ENCODE data around the gene SIK3. TPM values are rescaled to one million over a fixed set of nuclear protein-coding genes. Genes with fewer than 3 reads are reported as not detected.
"Not testable (repeated sequence)": the region's sequence is repeated elsewhere in the genome, so short reads cannot be mapped to it uniquely, and the experiment has no call there.

SIK3 gene
- total RNA-seq, 1 donor from 2014 or later, result 68.9 TPM

DNA sequence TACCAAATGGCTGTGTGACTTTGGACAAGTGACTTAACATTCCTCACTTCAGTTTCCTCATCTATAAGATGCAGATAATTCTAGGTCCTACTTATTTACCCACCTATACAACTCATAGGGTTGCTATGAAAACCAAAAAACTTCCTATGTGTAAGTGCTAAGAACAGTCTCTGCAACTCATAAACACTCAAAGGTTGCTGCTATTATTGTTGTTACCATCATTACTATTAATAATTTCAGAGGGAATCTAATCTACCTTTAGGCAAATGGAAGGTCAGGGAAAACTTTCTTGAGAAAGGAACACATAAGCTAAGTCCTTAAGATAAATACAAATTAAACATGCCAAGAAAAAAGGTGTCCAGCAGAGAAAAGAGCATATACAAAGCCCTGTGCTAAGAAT lies 40.5 kb downstream of the SIK3 start:
- intact Hi-C loops (cut with DNase I), result no loop called here
- DNase-seq (ENCODE audit: low spot score) (no peak), ATAC-seq (no peak)

DNA sequence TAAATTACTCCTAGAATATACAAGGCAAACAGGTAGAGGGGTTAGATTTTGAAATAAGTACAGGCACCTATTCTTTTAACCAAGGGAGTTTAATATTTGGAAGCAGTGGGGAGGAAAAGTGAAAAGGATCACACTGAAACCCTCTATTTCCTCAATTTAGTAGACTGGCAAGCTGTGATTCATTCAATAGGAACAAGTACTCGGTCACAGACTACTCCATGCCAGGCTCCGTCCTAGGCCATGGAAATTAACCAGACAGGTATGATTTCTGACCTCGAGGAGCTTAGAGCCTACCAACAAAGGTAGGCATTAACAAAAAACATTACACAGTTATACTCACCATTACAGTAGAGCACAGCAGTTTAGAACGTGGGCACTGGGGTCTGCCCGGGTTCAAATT lies 40.9 kb downstream of the SIK3 start:
- DNase-seq (ENCODE audit: low spot score) (no peak), ATAC-seq (no peak)
- intact Hi-C loops (cut with DNase I), result no loop called here

DNA sequence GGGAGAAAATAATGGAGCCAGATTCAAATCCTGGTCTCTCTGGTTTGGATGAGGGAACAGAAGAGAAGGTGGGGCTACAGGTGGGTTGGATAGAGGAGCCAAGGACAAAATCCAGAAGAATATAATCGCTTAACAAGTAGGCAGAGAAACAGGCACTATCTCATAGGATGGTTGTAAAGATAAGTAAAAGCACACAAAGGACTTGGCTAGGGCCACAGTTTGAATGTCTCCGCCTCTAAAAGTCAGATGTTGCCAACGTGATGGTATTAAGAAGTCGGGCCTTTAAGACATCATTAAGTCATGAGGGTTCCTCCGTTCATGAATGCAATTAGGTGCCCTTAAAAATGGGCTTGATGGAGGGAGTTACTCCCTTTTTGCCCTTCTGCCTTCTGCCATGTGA lies 42.8 kb downstream of the SIK3 start:
- intact Hi-C loops (cut with DNase I), result no loop called here
- DNase-seq (ENCODE audit: low spot score) (no peak), ATAC-seq (no peak)

DNA sequence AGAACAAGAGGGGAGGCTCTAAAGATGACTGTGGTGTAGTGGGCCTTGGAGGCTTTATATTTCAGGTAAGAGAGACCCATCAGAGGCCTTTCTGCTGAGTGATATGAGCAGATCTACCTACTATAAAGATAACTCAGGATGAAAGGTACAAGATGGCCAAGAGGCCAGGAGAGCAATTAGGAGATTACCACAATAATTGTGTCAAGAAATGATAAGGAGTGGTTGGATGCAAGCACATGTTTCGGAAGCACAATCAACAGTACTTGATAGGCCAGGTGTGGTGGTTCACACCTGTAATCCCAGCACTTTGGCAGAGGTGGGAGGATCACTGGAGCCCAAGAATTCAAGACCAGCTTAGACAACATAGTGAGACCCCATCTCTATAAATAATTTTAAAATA lies 43.8 kb downstream of the SIK3 start:
- intact Hi-C loops (cut with DNase I), result no loop called here
- DNase-seq (ENCODE audit: low spot score) (no peak), ATAC-seq (no peak)

DNA sequence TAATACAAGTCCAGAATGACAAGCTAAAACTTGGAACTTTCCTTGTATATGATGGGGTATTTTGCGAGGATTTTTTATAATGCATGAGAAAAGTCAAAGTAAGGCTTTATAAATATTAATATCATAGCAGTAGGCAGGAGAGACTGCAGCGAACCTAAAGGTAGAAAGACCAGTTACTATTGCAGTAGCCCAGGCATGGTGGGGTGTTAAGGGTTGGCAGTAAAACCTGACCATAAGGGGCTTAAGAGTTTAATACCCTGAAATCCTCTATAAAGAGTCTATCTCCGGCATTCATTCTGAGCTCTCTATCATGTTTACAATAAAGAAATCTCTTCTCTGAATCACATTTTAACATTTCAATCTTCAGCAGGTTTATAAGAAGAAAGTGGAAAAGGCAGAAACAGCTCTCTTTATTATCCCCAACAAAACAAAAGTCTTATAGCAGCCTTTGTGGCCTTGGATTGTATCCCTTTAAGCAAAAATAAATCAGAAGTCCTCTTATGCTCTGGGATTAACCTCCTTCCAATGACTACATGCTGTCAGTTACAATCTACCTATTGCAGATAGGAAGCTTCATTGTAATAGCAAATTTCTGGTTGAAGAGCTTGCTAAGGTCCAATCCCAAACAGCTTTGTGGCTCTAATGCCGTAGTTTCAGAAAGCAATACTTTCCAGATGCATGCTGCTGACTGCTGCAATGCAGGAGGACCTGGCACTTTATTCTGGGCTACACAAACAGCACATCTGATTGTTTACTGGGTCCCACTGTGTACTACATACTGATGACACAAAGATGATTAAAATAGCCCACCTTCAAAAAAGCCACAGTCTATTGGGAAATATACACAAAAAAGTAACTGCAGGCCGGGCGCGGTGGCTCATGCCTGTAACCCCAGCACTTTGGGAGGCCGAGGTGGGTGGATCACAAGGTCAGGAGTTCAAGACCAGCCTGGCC lies 45.8 kb downstream of the SIK3 start:
- no peak for ATAC-seq
- intact Hi-C loops (cut with DNase I), result no loop called here
- DNase-seq (ENCODE audit: low spot score), result no peak

DNA sequence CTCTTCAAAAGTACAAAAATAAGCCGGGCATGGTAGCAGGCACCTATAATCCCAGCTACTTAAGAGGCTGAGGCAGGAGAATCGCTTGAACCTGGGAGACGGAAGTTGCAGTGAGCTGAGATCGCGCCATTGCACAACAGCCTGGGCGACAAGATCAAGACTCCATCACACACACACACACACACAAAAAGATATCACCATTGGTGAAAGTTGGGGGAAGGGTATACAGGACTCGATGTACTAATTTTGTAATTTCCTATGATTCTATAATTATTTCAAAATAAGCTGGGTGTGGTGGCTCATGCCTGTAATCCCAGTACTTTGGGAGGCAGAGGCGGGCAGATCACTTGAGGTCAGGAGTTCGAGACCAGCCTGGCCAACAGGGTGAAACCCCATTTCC lies 48.1 kb downstream of the SIK3 start:
- DNase-seq (ENCODE audit: low spot score); ATAC-seq; intact Hi-C loops (cut with DNase I): not testable (repeated sequence)

DNA sequence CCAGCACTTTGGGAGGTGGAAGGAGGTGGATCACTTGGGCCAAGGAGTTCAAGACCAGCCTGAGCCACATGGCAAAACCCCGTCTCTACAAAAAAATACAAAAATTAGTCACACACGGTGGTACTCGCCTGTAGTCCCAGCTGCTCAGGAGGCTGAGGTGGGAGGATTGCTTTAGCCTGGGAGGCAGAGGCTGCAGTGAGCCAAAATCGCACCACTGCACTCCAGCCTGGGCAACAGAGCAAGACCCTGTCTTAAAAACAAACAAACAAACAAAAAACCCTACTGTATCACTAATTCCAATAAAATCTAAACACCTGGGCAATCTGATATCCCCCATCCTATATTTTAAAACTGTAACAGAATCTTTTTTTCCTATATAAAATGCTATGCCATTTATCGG lies 51.6 kb downstream of the SIK3 start:
- intact Hi-C loops (cut with DNase I); ATAC-seq; DNase-seq (ENCODE audit: low spot score): not testable (repeated sequence)

DNA sequence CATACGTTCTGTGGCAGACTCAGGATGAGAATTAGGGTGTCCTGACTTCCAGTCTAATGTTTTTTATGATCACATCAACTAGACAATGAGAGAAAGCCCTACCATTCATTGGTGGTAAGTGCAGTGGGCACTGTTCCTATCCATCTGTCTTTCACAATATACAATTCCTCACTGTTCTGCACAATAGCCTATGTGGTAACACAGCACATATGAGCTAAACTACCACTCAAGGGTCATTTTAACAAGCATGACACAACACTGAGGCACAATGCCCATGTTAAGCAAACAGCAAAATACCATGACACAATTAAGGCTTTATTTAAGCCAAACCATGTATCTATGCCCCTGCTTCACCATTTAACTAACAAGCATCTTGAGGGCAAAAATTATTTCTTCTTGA lies 52.3 kb downstream of the SIK3 start:
- no peak for DNase-seq (ENCODE audit: low spot score)
- ATAC-seq, result peak; percentile 85
- intact Hi-C loops (cut with DNase I), result no loop called here

DNA sequence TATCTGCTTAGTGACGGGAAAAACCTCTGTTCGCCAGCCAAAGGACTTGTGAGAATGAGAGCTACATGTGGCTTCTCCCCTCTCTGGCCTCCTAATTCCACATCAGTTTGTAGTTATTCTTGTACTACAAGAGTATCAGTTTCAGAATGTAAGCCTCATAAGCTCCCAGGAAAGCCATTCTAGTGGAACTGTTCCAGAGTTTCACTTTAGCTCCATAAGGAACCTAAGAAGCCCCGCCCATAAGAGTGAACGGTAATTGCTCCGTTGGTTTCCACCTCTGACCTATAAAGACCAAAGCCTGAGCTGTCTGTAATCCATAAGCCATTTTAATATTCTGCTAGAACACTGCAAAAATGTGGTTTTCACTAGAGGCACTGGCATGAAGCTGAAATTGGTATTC lies 53.0 kb downstream of the SIK3 start:
- ATAC-seq (peak; percentile 27), DNase-seq (ENCODE audit: low spot score) (no peak)
- intact Hi-C loops (cut with DNase I), result no loop called here

DNA sequence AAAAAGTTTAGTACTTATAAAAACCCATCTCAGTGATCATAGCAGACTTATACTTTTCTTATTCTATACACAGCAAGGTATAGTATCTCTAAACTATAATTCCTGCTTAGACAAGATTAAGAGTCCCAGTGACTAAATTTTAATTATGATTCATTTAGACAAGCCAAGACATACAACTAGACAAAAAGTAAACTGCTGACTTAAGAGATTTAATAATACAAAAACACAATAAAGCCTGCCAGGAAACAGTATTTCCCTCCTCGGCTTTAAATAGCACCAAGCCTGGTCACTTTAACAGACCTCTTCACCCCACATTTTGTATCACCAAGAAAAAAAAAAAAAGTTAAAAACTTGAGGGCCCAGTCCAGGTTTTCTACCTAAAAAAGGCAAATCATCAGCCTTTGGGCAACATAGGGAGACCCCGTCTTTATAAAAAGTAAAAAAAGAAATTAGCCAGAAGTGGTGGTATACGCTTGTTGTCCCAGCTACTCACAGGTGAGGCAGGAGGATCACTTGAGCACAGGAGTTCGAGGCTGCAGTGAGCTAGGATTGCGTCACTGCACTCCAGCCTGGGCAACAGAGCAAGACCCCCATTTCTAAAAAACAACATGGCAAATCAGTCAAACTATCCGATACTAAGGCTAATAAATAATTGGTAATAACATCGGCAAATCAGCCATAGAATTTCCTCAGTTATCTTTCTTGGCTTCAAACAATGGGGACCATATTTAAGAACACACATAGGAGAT lies 53.8 kb downstream of the SIK3 start:
- intact Hi-C loops (cut with DNase I), result no loop called here
- no peak for DNase-seq (ENCODE audit: low spot score)
- ATAC-seq, result no peak

DNA sequence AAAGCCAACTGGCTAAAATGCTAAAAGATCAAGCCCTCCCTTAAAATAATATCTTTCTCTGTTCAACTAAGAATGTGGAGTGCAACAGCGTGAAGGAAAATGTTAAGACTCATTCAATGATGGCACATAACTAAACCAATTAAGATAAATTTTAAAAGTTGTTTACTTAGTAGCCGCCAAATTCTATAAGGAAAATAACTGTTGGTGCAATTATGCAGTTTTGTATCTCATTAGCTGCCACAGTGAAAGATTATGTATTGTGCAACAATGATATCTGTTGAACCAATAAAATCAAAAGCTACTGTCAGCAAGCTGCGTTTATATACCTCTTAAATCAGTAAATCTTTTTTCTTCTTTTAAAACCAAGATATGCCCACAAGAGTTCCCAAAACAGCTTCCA lies 55.5 kb downstream of the SIK3 start:
- no peak for ATAC-seq
- intact Hi-C loops (cut with DNase I), result no loop called here
- no peak for DNase-seq (ENCODE audit: low spot score)

DNA sequence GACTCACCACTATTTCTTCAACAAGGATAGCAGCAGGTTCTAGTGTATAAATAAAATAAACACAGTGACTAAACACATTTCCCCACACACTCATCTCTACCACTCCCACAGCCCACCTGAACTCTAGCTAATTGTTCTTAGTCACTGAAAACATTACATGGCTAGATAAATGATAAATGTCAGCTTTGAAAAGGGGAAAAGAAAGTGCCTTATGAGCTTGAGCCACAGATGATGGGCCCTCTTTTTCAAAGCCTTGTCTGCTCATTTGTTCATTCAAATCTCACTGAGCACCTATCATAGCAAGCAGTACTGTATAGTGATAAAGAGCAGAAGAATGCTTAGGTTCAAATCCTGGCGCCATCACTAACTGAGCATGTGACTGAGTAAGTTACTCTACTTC lies 58.3 kb downstream of the SIK3 start:
- no peak for DNase-seq (ENCODE audit: low spot score)
- no peak for ATAC-seq
- intact Hi-C loops (cut with DNase I), result no loop called here

DNA sequence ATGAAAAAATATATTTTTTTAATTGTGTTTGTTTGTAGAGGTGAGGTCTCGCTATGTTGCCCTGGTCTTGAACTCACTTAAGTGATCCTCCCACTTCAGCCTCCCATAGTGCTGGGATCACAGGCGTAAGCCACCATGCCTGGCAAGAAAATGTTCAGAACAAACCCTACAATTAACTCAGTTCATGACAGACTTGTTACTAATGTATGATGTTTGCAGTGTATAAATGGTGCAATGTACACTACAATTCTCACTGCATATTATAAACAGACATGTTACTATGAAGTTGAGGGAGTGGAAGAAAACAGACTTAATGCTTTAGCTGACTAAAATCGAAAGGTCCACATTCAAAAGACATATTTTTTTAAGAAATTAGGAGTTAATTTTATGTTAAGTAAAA lies 59.0 kb downstream of the SIK3 start:
- ATAC-seq, result no peak
- no peak for DNase-seq (ENCODE audit: low spot score)
- intact Hi-C loops (cut with DNase I), result no loop called here

DNA sequence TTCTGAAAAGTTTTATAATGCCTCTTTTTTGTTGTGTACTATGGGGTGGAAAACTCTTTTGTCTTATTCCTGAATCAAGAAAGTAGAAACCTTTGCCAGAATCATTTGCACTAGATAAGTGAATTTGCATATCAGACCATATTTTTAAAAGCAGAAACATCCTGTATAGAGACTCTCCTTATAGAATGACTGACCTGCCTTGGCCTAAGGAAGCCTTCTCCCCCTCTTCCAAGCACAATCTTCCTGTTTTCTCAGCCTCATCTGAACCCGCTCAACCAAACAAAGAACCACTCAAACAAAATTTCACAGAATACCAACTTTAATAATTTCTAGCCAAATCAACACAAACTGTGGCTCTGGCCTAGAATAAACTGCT lies 60.3 kb downstream of the SIK3 start:
- ATAC-seq (no peak), DNase-seq (ENCODE audit: low spot score) (no peak)
- intact Hi-C loops (cut with DNase I), result no loop called here

DNA sequence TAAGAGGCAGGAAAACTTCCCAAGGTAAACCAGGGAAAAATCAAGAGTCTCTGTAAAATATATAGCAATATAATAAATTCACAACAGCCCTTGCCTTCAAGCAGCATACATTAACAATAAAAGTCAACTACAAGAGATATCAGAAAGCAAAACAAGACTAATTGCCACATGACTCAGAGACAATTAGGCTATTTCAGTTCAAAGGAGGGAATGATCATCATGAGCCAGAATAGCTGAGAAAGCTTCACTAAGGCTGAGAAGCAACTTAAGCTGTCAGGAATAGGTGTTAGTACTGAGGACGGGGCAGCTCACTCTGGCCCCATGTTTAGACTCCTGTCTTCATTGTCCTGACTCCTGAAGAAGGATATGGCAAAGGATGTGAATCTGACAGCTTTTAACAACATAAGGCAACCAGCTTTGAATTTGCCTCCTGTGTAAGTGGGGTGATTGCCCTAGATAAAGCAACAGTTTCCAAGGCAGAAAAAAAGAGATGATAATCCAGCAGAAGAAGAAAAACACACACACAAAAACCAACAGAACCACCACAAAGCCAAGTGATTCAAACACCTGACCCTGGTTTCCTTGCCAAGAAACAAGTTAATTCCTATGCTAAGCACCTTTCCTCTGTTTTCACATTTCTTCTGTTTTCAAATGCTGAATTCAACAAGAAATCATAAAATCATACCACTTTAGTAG lies 60.8 kb downstream of the SIK3 start:
- peak; percentile 24 for ATAC-seq
- DNase-seq (ENCODE audit: low spot score), result no peak
- intact Hi-C loops (cut with DNase I), result no loop called here

DNA sequence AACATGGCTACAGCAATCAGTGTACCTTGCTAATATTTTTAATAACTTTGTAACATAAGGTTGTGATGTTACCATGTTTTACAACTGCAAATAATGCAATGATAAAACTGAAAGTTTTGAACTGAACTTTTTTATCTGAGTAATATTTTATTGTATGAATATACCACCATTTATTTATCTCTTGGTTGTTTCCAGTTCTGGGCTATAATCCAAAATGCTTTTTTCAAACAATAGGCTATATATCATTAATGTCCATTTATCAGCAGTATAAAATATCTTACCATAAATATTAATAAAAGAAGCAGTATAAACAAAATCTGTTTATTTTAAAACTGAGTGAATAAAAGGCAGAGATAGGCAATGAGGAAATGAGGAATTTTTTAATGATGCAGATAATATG lies 63.3 kb downstream of the SIK3 start:
- ATAC-seq, result no peak
- DNase-seq (ENCODE audit: low spot score), result no peak
- intact Hi-C loops (cut with DNase I), result no loop called here

DNA sequence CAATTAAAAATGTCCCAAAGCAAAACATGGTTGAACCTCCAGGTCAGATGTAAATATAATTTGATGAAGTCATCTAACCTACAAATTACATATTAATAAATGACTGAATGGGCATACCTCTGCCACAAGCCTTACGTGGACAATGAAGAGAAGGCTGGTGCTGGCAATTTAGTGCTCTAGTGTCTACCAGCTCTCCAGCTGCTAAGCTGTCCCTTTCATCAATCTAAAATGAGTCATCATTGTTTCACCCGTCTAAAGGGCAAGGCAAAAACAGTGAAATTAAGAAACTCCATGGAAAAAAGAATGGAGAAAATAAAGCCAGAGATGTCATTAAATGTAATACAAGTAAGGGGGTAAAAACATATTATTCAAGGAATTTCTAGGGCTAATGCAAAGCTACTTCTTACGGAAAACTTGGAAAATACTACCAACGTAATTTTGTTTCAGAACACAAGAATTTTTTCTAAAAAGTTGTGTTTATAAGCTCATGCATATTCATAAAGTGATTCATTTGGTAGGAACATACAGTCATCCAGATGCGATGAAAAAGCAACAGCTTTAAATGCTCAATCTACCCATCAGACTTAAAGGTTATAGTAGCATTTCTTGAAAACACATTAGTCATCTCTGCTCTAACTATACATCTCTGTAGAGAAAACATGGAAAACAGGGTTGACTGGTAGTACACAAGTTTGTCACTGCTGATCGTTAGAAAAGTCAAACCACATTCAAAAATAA lies 71.5 kb downstream of the SIK3 start:
- ATAC-seq (peak; percentile 48), DNase-seq (ENCODE audit: low spot score) (no peak)
- intact Hi-C loops (cut with DNase I), result no loop called here

DNA sequence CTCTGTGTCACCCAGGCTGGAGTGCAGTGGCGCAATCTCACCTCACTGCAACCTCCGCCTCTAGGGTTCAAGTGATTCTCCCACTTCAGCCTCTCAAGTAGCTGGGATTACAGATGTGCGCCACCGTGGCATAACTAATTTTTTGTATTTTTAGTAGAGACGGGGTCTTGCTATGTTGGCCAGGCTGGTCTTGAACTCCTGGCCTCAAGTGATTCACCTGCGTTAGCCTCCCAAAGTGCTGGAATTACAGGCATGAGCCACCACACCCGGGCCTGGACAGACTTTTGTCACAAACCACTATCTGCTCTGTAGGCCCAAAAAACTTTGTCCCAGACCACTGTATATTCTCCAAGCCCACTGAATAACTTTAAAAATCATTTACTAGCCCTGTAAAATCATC lies 74.5 kb downstream of the SIK3 start:
- intact Hi-C loops (cut with DNase I); DNase-seq (ENCODE audit: low spot score); ATAC-seq: not testable (repeated sequence)

DNA sequence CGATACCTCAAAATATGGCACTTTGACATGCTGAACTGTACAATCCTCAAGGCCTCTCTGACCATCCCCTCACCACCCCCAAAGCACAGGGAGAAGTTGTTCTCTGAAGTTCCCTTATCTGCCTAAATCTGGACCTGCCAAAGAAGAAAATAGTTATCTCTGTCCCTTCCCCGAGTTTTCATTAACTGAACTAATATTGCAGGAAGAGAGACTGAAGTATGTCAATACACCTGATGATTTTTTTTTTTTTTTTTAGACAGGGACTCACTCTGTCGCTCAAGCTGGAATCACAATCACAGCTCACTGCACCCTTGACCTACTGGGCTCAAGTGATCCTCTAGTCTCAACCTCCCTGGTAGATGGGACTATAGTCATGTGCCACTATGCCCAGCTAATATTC lies 75.0 kb downstream of the SIK3 start:
- DNase-seq (ENCODE audit: low spot score) (no peak), ATAC-seq (no peak)
- intact Hi-C loops (cut with DNase I), result no loop called here
